ENCODE measurements around the gene FAM114A1. TPM values are rescaled to one million over a fixed set of nuclear protein-coding genes. Genes with fewer than 3 reads are reported as not detected.

FAM114A1 gene
- total and polyA plus RNA-seq, 3 donors from 2014 or later = 30.9 to 96.2 (median 76.5) TPM

DNA sequence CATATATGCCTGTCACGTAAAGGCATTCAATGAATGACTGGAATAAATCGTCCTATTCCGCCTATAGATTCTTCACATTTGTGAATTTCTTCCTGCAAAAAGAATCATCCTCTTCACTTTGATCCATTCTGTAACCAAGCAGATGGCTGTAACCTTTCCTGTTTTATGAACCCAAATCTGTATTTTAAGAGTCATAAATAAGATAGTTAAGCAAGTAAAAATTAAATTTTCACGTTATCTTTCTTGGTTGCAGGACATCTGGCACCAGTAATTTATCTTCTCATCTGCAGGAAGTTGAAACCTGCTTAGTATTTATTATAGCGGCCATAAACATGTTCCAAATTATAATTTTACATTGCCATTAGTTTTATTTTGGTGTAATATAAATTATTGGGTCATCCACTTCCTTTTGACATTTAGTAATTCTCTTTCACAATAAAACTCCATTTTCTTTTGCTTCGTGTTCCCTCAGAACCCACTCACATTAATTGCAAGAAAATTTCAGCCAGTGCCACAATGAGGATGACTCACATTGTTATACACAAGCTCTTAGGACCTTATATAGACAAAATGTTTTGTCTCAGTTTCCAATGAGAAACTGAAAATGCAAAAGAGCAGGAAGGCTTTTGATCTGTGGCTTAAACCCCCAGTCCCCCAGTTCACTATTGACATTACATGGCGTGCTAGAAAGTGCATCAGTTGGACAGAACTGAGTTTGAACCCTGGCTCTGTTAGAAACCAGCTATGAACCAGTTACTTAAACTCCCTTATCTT lies 113.5 kb downstream of the FAM114A1 start:
- no peaks in the 10 kb centered on the region for H3K4me1 ChIP-seq
- no peak overlapping the region for H3K4me3 ChIP-seq
- no peaks in the 10 kb centered on the region for H3K27me3 ChIP-seq
- no peaks in the 10 kb centered on the region for H3K36me3 ChIP-seq (ENCODE audit: low read depth, missing control alignments)
- DNase-seq = no peak
- TF ChIP-seq POLR2A (IDR thresholded peaks at IDR 0.05) = no peak
- TF ChIP-seq, protein P1, sequence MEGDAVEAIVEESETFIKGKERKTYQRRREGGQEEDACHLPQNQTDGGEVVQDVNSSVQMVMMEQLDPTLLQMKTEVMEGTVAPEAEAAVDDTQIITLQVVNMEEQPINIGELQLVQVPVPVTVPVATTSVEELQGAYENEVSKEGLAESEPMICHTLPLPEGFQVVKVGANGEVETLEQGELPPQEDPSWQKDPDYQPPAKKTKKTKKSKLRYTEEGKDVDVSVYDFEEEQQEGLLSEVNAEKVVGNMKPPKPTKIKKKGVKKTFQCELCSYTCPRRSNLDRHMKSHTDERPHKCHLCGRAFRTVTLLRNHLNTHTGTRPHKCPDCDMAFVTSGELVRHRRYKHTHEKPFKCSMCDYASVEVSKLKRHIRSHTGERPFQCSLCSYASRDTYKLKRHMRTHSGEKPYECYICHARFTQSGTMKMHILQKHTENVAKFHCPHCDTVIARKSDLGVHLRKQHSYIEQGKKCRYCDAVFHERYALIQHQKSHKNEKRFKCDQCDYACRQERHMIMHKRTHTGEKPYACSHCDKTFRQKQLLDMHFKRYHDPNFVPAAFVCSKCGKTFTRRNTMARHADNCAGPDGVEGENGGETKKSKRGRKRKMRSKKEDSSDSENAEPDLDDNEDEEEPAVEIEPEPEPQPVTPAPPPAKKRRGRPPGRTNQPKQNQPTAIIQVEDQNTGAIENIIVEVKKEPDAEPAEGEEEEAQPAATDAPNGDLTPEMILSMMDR (IDR thresholded peaks at IDR 0.05) = no peak
- 73 to 87% methylated on average over 7 of the region's 7 CpGs for WGBS, 2 donors
- intact Hi-C loops (cut with DNase I; ENCODE audit: low total_unique reads) = no loop called here
- H3K9me3 ChIP-seq = no peaks in the 10 kb centered on the region
- no peak overlapping the region for H3K27ac ChIP-seq

DNA sequence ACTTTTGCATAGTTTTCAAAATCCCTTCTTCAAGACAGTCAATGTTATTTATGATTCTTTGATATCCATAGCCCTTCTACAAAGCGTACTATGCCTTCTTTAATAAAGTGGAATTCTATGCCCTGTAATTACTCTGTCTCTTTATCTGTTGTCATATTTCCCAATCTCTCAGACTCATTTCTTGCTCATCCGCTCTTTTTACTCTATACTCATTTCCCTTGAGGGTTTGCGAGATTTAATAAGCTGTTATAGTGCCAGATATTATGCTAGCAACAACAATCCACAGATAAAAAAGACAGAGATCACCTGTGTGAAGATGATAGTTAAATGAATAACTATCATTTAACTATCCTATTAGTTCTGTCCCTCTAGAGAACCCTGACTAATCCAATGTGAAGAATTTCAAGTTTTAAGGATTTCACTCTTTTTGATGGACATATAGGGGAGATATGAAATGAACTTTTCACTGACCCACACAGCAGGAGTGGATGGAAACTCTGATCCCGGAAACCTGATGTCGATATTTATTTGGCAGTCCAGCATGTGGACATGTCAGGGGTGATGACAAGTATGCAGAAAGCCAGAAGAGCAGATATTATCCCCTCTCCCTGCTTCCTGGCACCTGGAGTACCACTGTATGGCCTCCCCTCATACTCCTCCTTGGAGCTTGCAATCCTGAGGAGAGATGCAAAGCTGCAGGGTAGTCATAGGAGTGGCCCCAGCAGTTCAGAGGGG lies 114.9 kb downstream of the FAM114A1 start:
- DNase-seq = no peak
- no peaks in the 10 kb centered on the region for H3K9me3 ChIP-seq
- no peak overlapping the region for H3K4me3 ChIP-seq
- H3K36me3 ChIP-seq (ENCODE audit: low read depth, missing control alignments) = no peaks in the 10 kb centered on the region
- H3K27ac ChIP-seq = no peak overlapping the region
- WGBS, 2 donors = 86 to 89% methylated on average over 5 of the region's 5 CpGs
- intact Hi-C loops (cut with DNase I; ENCODE audit: low total_unique reads) = no loop called here
- H3K27me3 ChIP-seq = no peaks in the 10 kb centered on the region
- H3K4me1 ChIP-seq = no peaks in the 10 kb centered on the region
- no peak for TF ChIP-seq POLR2A (IDR thresholded peaks at IDR 0.05)
- TF ChIP-seq, protein P1 (IDR thresholded peaks at IDR 0.05) = no peak

DNA sequence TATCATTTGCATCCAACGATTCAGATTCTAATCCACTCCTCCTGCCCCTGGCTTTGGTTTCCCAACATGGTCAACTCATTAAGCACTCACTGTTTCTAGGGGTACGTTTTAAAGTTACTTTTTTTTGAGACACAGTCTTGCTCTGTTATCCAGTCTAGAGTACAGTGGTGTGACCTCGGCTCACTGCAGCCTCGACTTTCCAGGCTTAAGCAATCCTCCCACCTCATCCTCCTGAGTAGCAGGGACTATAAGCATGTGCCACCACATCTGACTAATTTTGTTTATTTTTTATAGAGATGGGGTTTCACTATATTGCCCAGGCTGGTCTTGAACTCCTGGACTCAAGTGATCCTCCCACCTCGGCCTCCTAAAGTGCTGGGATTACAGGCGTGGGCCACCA lies 115.7 kb downstream of the FAM114A1 start:
- DNase-seq = no peak
- no peaks in the 10 kb centered on the region for H3K4me1 ChIP-seq
- no peaks in the 10 kb centered on the region for H3K27me3 ChIP-seq
- TF ChIP-seq, protein P1 (IDR thresholded peaks at IDR 0.05) = no peak
- TF ChIP-seq POLR2A (IDR thresholded peaks at IDR 0.05) = no peak
- H3K36me3 ChIP-seq (ENCODE audit: low read depth, missing control alignments) = no peaks in the 10 kb centered on the region
- H3K4me3 ChIP-seq = no peak overlapping the region
- WGBS, 2 donors = 81 to 89% methylated on average over 6 of the region's 6 CpGs
- no peak overlapping the region for H3K27ac ChIP-seq
- no peaks in the 10 kb centered on the region for H3K9me3 ChIP-seq
- intact Hi-C loops (cut with DNase I; ENCODE audit: low total_unique reads) = no loop called here

DNA sequence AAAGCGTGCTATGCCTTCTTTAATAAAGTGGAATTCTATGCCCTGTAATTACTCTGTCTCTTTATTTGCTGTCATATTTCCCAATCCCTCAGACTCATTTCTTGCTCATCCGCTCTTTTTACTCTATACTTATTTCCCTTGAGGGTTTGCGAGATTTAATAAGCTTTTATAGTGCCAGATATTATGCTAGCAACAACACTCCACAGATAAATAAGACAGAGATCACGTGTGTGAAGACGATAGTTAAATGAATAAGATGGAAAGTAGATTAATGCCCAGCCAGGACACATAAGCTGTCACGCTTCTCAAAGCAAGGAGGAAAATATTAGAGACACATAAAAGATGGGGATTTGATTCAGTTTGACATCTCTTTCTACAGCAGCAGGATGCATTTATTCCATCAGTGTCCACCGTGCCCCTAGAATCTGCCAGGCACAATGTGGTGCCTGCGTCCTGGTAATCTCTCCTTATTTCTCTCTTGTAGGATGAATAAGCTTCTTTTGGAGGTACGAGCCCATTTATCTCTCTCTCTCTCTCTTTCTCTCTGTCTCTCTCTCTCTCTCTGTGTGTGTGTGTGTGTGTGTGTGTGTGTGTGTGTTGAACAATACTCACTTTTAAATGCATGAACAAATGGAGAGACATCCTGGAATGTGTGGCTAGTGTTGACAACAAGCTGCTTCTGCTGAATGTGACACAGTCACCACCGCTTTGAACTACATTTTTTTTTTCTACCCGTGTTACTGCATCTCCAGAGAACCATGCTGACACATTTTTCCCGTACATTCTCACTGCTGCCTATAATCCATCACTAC lies 116.4 kb downstream of the FAM114A1 start:
- H3K27me3 ChIP-seq = no peaks in the 10 kb centered on the region
- no peak for DNase-seq
- no peaks in the 10 kb centered on the region for H3K9me3 ChIP-seq
- H3K27ac ChIP-seq = no peak overlapping the region
- WGBS, 2 donors = 74 to 77% methylated on average over 12 of the region's 12 CpGs
- TF ChIP-seq, protein P1 (IDR thresholded peaks at IDR 0.05) = no peak
- TF ChIP-seq POLR2A (IDR thresholded peaks at IDR 0.05) = no peak
- intact Hi-C loops (cut with DNase I; ENCODE audit: low total_unique reads) = no loop called here
- no peak overlapping the region for H3K4me3 ChIP-seq
- H3K4me1 ChIP-seq = no peaks in the 10 kb centered on the region
- no peaks in the 10 kb centered on the region for H3K36me3 ChIP-seq (ENCODE audit: low read depth, missing control alignments)

All from testis (tissue), 3 donors.